ENCODE results near the gene ARHGAP32.

DNA sequence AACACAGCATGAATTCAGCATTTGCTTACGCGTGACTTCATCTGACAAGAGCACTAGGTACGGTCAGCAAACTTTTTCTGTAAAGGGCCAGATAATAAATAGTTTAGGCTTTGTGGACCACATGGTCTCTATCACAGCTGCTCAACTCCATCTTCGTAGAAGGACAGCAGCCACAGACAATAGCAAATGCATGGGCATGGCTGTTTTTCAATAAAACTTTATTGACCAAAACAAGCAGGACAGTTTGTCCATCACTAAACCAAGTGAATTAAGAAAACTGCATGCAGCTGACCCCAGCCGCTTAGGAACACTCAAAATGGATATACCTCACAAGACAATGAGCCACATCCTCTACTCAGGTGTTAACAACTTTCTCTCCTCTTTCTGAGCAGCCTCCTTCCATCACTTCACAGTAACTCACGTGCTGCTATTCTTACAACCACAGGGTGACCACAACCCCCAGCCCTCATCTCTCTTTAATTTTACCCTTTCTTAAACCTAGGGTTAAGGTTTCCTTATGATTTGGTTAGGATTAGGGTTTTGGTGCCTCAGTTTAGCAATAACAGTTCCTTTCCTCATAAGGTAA lies 22.7 kb upstream of the ARHGAP32 start:
- TF ChIP-seq, protein P1, sequence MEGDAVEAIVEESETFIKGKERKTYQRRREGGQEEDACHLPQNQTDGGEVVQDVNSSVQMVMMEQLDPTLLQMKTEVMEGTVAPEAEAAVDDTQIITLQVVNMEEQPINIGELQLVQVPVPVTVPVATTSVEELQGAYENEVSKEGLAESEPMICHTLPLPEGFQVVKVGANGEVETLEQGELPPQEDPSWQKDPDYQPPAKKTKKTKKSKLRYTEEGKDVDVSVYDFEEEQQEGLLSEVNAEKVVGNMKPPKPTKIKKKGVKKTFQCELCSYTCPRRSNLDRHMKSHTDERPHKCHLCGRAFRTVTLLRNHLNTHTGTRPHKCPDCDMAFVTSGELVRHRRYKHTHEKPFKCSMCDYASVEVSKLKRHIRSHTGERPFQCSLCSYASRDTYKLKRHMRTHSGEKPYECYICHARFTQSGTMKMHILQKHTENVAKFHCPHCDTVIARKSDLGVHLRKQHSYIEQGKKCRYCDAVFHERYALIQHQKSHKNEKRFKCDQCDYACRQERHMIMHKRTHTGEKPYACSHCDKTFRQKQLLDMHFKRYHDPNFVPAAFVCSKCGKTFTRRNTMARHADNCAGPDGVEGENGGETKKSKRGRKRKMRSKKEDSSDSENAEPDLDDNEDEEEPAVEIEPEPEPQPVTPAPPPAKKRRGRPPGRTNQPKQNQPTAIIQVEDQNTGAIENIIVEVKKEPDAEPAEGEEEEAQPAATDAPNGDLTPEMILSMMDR (conservative IDR thresholded peaks at IDR 0.05 in 1 of 2, IDR thresholded peaks at IDR 0.05 in 1 of 2; ENCODE audit: low read depth in 1 of 2, low read length in 2 of 2): no peak
- TF ChIP-seq EZH2 (IDR thresholded peaks at IDR 0.05; ENCODE audit: low read length, missing control alignments): no peak

Measured in fibroblast of lung (primary cell).